ENCODE measurements around the gene SLC7A6OS. TPM values are rescaled to one million over a fixed set of nuclear protein-coding genes. Genes with fewer than 3 reads are reported as not detected.

The SLC7A6OS gene
- total RNA-seq, 1 donor from 2014 or later: 16.8 TPM

DNA sequence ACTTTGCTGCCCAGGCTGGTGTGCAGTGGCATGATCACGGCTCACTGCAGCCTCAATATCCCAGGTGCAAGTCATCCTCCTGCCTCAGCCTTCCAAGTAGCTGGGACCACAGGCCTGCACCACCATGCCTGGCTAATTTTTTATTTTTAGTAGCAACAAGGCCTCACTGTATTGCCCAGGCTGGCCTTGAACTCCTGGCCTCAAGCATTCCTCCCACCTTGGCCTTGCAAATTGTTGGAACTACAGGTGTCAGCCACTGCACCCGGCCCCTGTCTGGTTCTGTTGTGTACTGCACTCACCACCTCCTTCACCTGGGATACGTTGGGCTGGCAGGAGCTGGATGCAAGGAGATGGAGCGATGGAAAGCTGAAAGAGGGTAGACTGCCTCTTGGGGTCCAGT is 57.0 kb downstream of the SLC7A6OS start:
- DNase-seq (no peak), ATAC-seq (no peak)
- no peaks in the 10 kb centered on the region for H3K9me3 ChIP-seq
- H3K27ac ChIP-seq: no peak overlapping the region
- TF ChIP-seq, protein P1, sequence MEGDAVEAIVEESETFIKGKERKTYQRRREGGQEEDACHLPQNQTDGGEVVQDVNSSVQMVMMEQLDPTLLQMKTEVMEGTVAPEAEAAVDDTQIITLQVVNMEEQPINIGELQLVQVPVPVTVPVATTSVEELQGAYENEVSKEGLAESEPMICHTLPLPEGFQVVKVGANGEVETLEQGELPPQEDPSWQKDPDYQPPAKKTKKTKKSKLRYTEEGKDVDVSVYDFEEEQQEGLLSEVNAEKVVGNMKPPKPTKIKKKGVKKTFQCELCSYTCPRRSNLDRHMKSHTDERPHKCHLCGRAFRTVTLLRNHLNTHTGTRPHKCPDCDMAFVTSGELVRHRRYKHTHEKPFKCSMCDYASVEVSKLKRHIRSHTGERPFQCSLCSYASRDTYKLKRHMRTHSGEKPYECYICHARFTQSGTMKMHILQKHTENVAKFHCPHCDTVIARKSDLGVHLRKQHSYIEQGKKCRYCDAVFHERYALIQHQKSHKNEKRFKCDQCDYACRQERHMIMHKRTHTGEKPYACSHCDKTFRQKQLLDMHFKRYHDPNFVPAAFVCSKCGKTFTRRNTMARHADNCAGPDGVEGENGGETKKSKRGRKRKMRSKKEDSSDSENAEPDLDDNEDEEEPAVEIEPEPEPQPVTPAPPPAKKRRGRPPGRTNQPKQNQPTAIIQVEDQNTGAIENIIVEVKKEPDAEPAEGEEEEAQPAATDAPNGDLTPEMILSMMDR (IDR thresholded peaks at IDR 0.05): no peak
- no peak overlapping the region for H3K4me3 ChIP-seq
- peaks cover 8% of the 10 kb centered on the region for H3K4me1 ChIP-seq
- peaks cover 88% of the 10 kb centered on the region for H3K36me3 ChIP-seq
- intact Hi-C loops (cut with DNase I): no loop called here
- no peaks in the 10 kb centered on the region for H3K27me3 ChIP-seq (ENCODE audit: low read depth)

DNA sequence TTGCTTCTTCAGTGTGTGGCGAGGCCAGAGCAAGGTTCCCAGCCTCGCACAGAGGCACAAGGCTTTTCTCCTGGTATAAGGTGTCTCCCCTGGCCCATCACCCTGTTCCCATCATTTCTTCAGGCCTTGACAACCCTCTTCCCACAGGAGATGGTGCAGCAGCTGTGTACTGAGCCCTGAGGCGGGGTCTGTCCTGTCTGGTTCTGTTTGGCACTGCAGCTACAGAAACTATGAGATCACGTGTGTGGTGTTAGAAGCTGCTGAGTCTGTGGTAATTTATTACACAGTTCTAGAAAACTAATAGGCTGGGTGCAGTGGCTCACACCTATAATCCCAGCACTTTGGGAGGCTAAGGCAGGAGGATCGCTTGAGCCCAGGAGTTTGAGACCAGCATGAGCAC is 58.4 kb downstream of the SLC7A6OS start:
- Histone ChIP-seq H3K9me3 (no peaks in the 10 kb centered on the region), H3K36me3 (peaks cover 79% of the 10 kb centered on the region), H3K27me3 (ENCODE audit: low read depth) (no peaks in the 10 kb centered on the region), H3K27ac (no peak overlapping the region), H3K4me1 (peaks cover 11% of the 10 kb centered on the region), H3K4me3 (no peak overlapping the region)
- intact Hi-C loops (cut with DNase I): no loop called here
- DNase-seq (no peak), ATAC-seq (no peak)
- TF ChIP-seq, protein P1 (IDR thresholded peaks at IDR 0.05): no peak

DNA sequence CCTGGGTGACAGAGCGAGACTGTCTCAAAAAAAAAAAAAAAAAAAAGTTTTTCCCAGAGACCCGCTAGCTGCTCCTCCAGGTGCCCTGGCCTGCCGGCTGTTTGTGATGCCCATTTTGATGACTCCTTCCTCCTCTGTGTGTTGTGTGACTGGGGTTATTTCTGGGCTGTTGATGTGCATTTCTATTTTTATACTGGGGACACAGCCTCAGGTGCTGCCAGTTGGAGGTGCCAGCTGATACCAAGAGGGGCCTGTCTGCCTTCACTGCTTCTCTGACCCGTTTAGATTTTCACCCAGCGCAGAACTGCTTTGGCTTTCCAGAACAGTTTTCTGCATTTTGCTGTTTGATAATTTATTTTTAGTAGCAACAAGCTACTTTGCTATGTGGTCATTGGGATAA is 58.9 kb downstream of the SLC7A6OS start:
- H3K9me3 ChIP-seq: no peaks in the 10 kb centered on the region

DNA sequence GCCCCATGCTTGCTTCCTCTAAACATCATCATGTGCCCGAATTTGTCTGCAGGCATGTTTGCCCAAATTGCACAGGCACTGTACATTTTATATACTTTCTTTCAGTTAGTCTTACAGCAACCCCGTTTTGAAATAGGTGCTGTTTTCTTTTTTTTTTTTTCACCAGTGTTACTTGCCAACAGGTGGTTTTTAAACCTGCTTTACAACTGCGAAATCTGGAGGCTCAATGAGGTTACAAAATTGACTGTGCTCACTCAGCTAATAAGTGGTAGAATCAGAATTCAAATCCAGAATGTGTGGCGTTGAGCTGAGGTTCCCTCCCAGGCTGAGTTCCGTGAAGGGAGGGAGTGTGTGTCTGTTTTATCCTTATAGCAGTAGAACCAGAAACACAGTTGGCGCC is 59.8 kb downstream of the SLC7A6OS start:
- ATAC-seq: no peak

More for the DNA sequence above, 58.9 kb downstream of the SLC7A6OS start:
- no peak overlapping the region for H3K27ac ChIP-seq
- TF ChIP-seq, protein P1 (IDR thresholded peaks at IDR 0.05): no peak
- H3K4me3 ChIP-seq: no peak overlapping the region
- intact Hi-C loops (cut with DNase I): no loop called here
- H3K27me3 ChIP-seq (ENCODE audit: low read depth): no peaks in the 10 kb centered on the region
- H3K4me1 ChIP-seq: peaks cover 13% of the 10 kb centered on the region
- no peak for DNase-seq
- H3K36me3 ChIP-seq: peaks cover 75% of the 10 kb centered on the region
- no peak for ATAC-seq

DNA sequence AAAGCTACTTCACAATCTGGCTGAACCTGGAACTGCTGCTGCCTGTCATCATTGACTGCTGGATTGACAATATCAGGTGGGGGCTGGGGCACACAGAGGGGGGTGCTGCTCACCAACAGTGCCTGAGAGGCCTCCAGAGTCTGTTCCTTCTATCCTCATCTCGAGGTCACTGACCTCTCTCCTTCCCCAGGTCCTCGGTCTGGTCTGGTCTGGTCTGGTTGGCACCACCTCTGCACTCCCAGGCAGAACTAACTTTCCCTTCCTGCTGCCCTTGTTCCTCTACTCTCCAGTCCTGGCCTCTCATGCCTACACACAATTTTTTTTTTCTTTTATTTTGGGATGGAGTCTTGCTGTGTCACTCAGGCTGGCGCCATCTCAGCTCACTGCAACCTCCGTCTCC is 61.4 kb downstream of the SLC7A6OS start:
- peaks cover 52% of the 10 kb centered on the region for H3K36me3 ChIP-seq
- H3K27ac ChIP-seq: no peak overlapping the region
- DNase-seq (no peak), ATAC-seq (no peak)
- no peak overlapping the region for H3K4me3 ChIP-seq
- H3K27me3 ChIP-seq (ENCODE audit: low read depth): no peaks in the 10 kb centered on the region
- intact Hi-C loops (cut with DNase I): no loop called here
- peaks cover 30% of the 10 kb centered on the region for H3K4me1 ChIP-seq
- H3K9me3 ChIP-seq: no peaks in the 10 kb centered on the region
- TF ChIP-seq, protein P1 (IDR thresholded peaks at IDR 0.05): no peak

More for the DNA sequence above, 59.8 kb downstream of the SLC7A6OS start:
- H3K4me3 ChIP-seq: no peak overlapping the region
- TF ChIP-seq, protein P1 (IDR thresholded peaks at IDR 0.05): no peak
- peaks cover 67% of the 10 kb centered on the region for H3K36me3 ChIP-seq
- DNase-seq: no peak
- H3K27me3 ChIP-seq (ENCODE audit: low read depth): no peaks in the 10 kb centered on the region
- H3K9me3 ChIP-seq: no peaks in the 10 kb centered on the region
- peaks cover 22% of the 10 kb centered on the region for H3K4me1 ChIP-seq
- intact Hi-C loops (cut with DNase I): no loop called here
- H3K27ac ChIP-seq: no peak overlapping the region

Other genes with a start within 250 kb of the SLC7A6OS start
- 61.6 TPM for gene NFATC3, start 225.6 kb downstream of the SLC7A6OS start, total RNA-seq
- 64.5 TPM for gene ESRP2, start 74.8 kb downstream of the SLC7A6OS start, total RNA-seq
- gene PLA2G15, start 65.6 kb downstream of the SLC7A6OS start, total RNA-seq: 45.1 TPM
- 47.1 TPM for gene SLC7A6, start 46.4 kb downstream of the SLC7A6OS start, total RNA-seq
- 36.1 TPM for gene PRMT7, start 73 bp upstream of the SLC7A6OS start, total RNA-seq
- gene SMPD3, start 137.6 kb upstream of the SLC7A6OS start, total RNA-seq: 3.6 TPM
- gene ZFP90, start 228.3 kb upstream of the SLC7A6OS start, total RNA-seq: 25.7 TPM